ENCODE data around the gene STK11. TPM values are rescaled to one million over a fixed set of nuclear protein-coding genes. Genes with fewer than 3 reads are reported as not detected.

STK11 gene
- polyA plus RNA-seq, 2 of the 4 experiments (the other 2 are of a cell fraction) = 16.2 to 33.6 TPM

DNA sequence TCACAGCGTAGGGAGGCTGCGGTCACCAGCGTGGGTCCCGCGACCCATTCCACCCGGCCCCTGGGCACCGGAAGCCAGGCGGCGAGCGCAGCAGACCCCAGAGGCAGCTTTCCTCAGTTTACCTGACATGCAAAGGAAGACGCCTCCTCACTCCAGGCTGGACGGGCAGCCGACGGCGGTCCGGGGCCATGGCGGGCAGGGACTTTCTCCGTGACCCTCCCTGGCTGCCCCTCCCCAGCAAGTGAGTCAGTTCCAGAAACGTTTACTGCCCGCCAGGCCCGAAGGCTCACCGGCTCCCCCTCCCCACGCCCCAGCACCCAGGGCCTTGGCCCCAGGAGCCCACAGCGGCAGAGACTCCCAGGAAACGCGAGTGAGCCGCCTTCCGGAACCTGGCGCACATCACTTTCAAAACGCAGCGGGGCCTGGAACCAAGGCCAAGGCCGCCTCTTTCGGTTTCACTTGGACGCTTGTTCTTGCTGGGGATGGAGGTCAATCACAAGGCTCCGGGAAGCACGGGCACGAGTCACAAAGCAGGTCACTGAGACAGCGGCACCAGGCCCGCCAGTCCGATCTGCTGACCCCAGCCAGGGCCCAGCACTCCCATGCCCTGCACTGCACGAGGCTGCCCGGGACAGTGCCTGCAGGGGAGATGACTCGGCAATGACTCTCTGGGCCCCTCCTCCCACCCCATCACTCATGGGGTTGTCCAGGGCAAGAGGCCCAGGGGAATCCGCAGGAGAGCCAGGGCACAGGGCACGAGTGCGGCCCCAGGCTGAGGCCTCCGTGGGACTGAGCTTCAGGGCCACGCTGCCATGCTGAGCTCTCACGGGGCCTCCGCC, 36.8 kb upstream of the STK11 start (continued):
- TF ChIP-seq, protein P1, sequence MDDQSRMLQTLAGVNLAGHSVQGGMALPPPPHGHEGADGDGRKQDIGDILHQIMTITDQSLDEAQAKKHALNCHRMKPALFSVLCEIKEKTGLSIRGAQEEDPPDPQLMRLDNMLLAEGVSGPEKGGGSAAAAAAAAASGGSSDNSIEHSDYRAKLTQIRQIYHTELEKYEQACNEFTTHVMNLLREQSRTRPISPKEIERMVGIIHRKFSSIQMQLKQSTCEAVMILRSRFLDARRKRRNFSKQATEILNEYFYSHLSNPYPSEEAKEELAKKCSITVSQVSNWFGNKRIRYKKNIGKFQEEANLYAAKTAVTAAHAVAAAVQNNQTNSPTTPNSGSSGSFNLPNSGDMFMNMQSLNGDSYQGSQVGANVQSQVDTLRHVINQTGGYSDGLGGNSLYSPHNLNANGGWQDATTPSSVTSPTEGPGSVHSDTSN (IDR thresholded peaks at IDR 0.05) = no peak
- no peak for TF ChIP-seq HEYL (CRISPR knock-in tag; IDR thresholded peaks at IDR 0.05)
- TF ChIP-seq FOXS1 (CRISPR knock-in tag; IDR thresholded peaks at IDR 0.05) = no peak
- no peak for TF ChIP-seq EP300 (IDR thresholded peaks at IDR 0.05)
- no peak for TF ChIP-seq CHD2 (IDR thresholded peaks at IDR 0.05; ENCODE audit: low read length, partially characterized antibody)
- 0 out of 2 replicates have a peak, but pooled peaks have one; percentile 7 for TF ChIP-seq NFE2L2 (conservative IDR thresholded peaks at IDR 0.05; ENCODE audit: low read length)
- TF ChIP-seq CHD4 (IDR thresholded peaks at IDR 0.05; ENCODE audit: borderline replicate concordance) = no peak
- TF ChIP-seq, protein P2, sequence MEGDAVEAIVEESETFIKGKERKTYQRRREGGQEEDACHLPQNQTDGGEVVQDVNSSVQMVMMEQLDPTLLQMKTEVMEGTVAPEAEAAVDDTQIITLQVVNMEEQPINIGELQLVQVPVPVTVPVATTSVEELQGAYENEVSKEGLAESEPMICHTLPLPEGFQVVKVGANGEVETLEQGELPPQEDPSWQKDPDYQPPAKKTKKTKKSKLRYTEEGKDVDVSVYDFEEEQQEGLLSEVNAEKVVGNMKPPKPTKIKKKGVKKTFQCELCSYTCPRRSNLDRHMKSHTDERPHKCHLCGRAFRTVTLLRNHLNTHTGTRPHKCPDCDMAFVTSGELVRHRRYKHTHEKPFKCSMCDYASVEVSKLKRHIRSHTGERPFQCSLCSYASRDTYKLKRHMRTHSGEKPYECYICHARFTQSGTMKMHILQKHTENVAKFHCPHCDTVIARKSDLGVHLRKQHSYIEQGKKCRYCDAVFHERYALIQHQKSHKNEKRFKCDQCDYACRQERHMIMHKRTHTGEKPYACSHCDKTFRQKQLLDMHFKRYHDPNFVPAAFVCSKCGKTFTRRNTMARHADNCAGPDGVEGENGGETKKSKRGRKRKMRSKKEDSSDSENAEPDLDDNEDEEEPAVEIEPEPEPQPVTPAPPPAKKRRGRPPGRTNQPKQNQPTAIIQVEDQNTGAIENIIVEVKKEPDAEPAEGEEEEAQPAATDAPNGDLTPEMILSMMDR (IDR thresholded peaks at IDR 0.05) = no peak
- no peak for TF ChIP-seq CEBPB (IDR thresholded peaks at IDR 0.05)
- TF ChIP-seq TFCP2L1 (CRISPR knock-in tag; IDR thresholded peaks at IDR 0.05) = no peak
- 0 out of 2 replicates have a peak, but pooled peaks have one; percentile 11 for TF ChIP-seq POLR2A (IDR thresholded peaks at IDR 0.05; ENCODE audit: low read length)
- TF ChIP-seq SMC3 (IDR thresholded peaks at IDR 0.05) = no peak
- TF ChIP-seq HOXB5 (CRISPR knock-in tag; IDR thresholded peaks at IDR 0.05) = peak; percentile 67; the same call in 1 of the 2 replicates
- TF ChIP-seq HOXA7 (CRISPR knock-in tag; IDR thresholded peaks at IDR 0.05) = no peak
- TF ChIP-seq ESRRA (IDR thresholded peaks at IDR 0.05; ENCODE audit: borderline replicate concordance, low read length) = no peak
- no peak for TF ChIP-seq ZSCAN20 (CRISPR knock-in tag; IDR thresholded peaks at IDR 0.05)
- no peak for TF ChIP-seq HDAC2 (IDR thresholded peaks at IDR 0.05)
- no peak for TF ChIP-seq GATA3 (IDR thresholded peaks at IDR 0.05; ENCODE audit: borderline replicate concordance)
- no peak for TF ChIP-seq RCOR1 (IDR thresholded peaks at IDR 0.05; ENCODE audit: low read depth, low read length)
- TF ChIP-seq, protein P3, sequence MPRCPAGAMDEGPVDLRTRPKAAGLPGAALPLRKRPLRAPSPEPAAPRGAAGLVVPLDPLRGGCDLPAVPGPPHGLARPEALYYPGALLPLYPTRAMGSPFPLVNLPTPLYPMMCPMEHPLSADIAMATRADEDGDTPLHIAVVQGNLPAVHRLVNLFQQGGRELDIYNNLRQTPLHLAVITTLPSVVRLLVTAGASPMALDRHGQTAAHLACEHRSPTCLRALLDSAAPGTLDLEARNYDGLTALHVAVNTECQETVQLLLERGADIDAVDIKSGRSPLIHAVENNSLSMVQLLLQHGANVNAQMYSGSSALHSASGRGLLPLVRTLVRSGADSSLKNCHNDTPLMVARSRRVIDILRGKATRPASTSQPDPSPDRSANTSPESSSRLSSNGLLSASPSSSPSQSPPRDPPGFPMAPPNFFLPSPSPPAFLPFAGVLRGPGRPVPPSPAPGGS (IDR thresholded peaks at IDR 0.05) = no peak
- no peak for TF ChIP-seq EHMT2 (IDR thresholded peaks at IDR 0.05; ENCODE audit: low read depth)
- TF ChIP-seq NR3C1 (IDR thresholded peaks at IDR 0.05) = no peak
- TF ChIP-seq FOSB (CRISPR knock-in tag; IDR thresholded peaks at IDR 0.05) = no peak
- TF ChIP-seq, protein P4, sequence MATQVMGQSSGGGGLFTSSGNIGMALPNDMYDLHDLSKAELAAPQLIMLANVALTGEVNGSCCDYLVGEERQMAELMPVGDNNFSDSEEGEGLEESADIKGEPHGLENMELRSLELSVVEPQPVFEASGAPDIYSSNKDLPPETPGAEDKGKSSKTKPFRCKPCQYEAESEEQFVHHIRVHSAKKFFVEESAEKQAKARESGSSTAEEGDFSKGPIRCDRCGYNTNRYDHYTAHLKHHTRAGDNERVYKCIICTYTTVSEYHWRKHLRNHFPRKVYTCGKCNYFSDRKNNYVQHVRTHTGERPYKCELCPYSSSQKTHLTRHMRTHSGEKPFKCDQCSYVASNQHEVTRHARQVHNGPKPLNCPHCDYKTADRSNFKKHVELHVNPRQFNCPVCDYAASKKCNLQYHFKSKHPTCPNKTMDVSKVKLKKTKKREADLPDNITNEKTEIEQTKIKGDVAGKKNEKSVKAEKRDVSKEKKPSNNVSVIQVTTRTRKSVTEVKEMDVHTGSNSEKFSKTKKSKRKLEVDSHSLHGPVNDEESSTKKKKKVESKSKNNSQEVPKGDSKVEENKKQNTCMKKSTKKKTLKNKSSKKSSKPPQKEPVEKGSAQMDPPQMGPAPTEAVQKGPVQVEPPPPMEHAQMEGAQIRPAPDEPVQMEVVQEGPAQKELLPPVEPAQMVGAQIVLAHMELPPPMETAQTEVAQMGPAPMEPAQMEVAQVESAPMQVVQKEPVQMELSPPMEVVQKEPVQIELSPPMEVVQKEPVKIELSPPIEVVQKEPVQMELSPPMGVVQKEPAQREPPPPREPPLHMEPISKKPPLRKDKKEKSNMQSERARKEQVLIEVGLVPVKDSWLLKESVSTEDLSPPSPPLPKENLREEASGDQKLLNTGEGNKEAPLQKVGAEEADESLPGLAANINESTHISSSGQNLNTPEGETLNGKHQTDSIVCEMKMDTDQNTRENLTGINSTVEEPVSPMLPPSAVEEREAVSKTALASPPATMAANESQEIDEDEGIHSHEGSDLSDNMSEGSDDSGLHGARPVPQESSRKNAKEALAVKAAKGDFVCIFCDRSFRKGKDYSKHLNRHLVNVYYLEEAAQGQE (IDR thresholded peaks at IDR 0.05) = no peak
- peak; percentile 56 for TF ChIP-seq MAFK (IDR thresholded peaks at IDR 0.05; ENCODE audit: partially characterized antibody)
- TF ChIP-seq BHLHE40 (IDR thresholded peaks at IDR 0.05; ENCODE audit: low read depth, low read length) = no peak
- TF ChIP-seq, protein P5, sequence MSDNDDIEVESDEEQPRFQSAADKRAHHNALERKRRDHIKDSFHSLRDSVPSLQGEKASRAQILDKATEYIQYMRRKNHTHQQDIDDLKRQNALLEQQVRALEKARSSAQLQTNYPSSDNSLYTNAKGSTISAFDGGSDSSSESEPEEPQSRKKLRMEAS (IDR thresholded peaks at IDR 0.05) = peak; percentile 90
- no peak for TF ChIP-seq EHF (CRISPR knock-in tag; IDR thresholded peaks at IDR 0.05)
- TF ChIP-seq KDM5A (IDR thresholded peaks at IDR 0.05) = no peak
- no peak for TF ChIP-seq RFX5 (IDR thresholded peaks at IDR 0.05)
- TF ChIP-seq, protein P6, sequence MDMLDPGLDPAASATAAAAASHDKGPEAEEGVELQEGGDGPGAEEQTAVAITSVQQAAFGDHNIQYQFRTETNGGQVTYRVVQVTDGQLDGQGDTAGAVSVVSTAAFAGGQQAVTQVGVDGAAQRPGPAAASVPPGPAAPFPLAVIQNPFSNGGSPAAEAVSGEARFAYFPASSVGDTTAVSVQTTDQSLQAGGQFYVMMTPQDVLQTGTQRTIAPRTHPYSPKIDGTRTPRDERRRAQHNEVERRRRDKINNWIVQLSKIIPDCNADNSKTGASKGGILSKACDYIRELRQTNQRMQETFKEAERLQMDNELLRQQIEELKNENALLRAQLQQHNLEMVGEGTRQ (IDR thresholded peaks at IDR 0.05) = no peak
